Spleen (tissue), 11 donors: ENCODE measurements around the gene CACNA1C. TPM values are rescaled to one million over a fixed set of nuclear protein-coding genes. Genes with fewer than 3 reads are reported as not detected.
A peak's percentile ranks its signal among the peaks of the same experiment; 100 is the strongest.

Source experiments
- DNase-seq: peaks from one replicate; pipeline ENCODE4 v3.0.0-alpha.2; 2020
- H3K27ac ChIP-seq, 8 donors: fragments of 200-600 bp; sonication (generic) in 7 of 8; 1 replicate in 4 of 8; 2 replicates in 4 of 8; pipeline versions ENCODE4 v1.5.0 to v1.8.0; 2016 to 2021; ENCODE audit warnings: inconsistent platforms in 4 of 8, mild to moderate bottlenecking in 4 of 8, moderate library complexity in 1 of 8
- H3K27me3 ChIP-seq, 7 donors: fragments of 200-600 bp; sonication (generic) in 6 of 7; replicated peaks in 1 of 7; 1 replicate in 4 of 7; 2 replicates in 3 of 7; pipeline versions ENCODE4 v1.5.0 to v1.8.0; 2016 to 2021; ENCODE audit warnings: inconsistent platforms in 3 of 7, mild to moderate bottlenecking in 1 of 7
- H3K36me3 ChIP-seq, 6 donors: fragments of 200-600 bp; sonication (generic) in 5 of 6; 1 replicate in 4 of 6; 2 replicates in 2 of 6; pipeline versions ENCODE4 v1.5.0 to v1.8.0; 2016 to 2021; ENCODE audit warnings: inconsistent platforms in 2 of 6
- H3K4me1 ChIP-seq, 6 donors: fragments of 200-600 bp; sonication (generic) in 5 of 6; 1 replicate in 3 of 6; 2 replicates in 3 of 6; pipeline versions ENCODE4 v1.5.0 to v1.8.0; 2016 to 2021; ENCODE audit warnings: inconsistent platforms in 3 of 6
- H3K4me3 ChIP-seq, 8 donors: fragments of 200-600 bp; sonication (generic) in 7 of 8; 1 replicate in 4 of 8; 2 replicates in 4 of 8; pipeline versions ENCODE4 v1.5.0 to v1.8.0; 2016 to 2021; ENCODE audit warnings: inconsistent platforms in 4 of 8, mild to moderate bottlenecking in 4 of 8, moderate library complexity in 2 of 8
- H3K9me3 ChIP-seq, 8 donors: fragments of 200-600 bp; sonication (generic) in 7 of 8; 1 replicate in 4 of 8; 2 replicates in 4 of 8; pipeline versions ENCODE4 v1.5.0 to v1.8.0; 2016 to 2021; ENCODE audit warnings: inconsistent platforms in 4 of 8
- CTCF ChIP-seq, 11 experiments: fragments of 200-600 bp in 7 of 11; fragments of 450-650 bp in 4 of 11; sonication (generic) in 4 of 11; IDR thresholded peaks in 8 of 11; conservative IDR thresholded peaks in 3 of 11; 1 replicate in 7 of 11; 2 replicates in 4 of 11; pipeline versions ENCODE4 v1.4.0 to v1.8.0; 2016 to 2021; ENCODE audit warnings: antibody characterized with exemption in 11 of 11, inconsistent platforms in 4 of 11, mild to moderate bottlenecking in 1 of 11
- POLR2A ChIP-seq, 3 donors: fragments of 450-650 bp; IDR thresholded peaks; one replicate each; pipeline ENCODE4 v1.5.1; 2017; ENCODE audit warnings: antibody characterized with exemption in 3 of 3, mild to moderate bottlenecking in 1 of 3
- POLR2AphosphoS5 ChIP-seq, 3 donors: sonication (generic); formaldehyde crosslinking; IDR thresholded peaks; one replicate each; pipeline ENCODE4 v1.5.1; 2017; ENCODE audit warnings: antibody characterized with exemption in 3 of 3
- WGBS, 5 donors: extraction: QIAGEN DNeasy Blood & Tissue Kit in 3 of 5; methylation state at CpG; one replicate each; pipeline versions ENCODE4 v1.1.5 to v1.1.7; 2013 to 2018; 5-methylcytosine and 5-hydroxymethylcytosine counted together
- intact Hi-C: fragments of 100-400 bp; cut with DNase I; formaldehyde crosslinking; loops from one replicate; pipeline ENCODE4 v1.15.0; 2023; ENCODE audit warnings: low total_unique reads
- polyA plus RNA-seq, 3 donors: library from polyadenylated mRNA; stranded (reverse); fragments of 200-250 nt; gene quantifications; one replicate each; pipeline ENCODE4 v1.2.1, GENCODE V29; 2013
- total RNA-seq, 7 donors: library from RNA; depleted of rRNA in 3 of 7; stranded (reverse); fragments of >200 nt in 3 of 7; fragmentation: NEBNext Ultra II Directional in 4 of 7; extraction: Animal tissue kit (Norgen Biotek cat#: 25700) in 4 of 7; gene quantifications; one replicate each; pipeline versions ENCODE4 v1.1.0 to v1.2.1, GENCODE V29; 2016 to 2021
- donor health status: healthy with polysubstance abuse.
- donor health status: DM: no; HTN: no; CAD: no; lungs with moderate emphysema.
- donor health status: DM: no; HTN: no; CAD: no.
- donor health status: Bipolar disorder and iron deficiency.
- donor health status: healthy.
- donor health status: DM: no; HTN: no; CAD: no.
- donor health status: DM: yes; HTN: yes; CAD: no.

CACNA1C gene
- total and polyA plus RNA-seq, 10 donors = 0.67 to 27.6 (median 18.4) TPM

GRCh38 chr12:2358986-2359658, 306.3 kb downstream of the CACNA1C start:
- no peak overlapping the region for H3K4me3 ChIP-seq
- intact Hi-C loops = no loop called here
- WGBS, 5 donors = 26 to 46% (median 40%) methylated on average over 8 of the region's 8 CpGs
- peaks cover 0 to 10% (median 0%) of the 10 kb centered on the region in 7 donors for H3K27me3 ChIP-seq
- no peaks in the 10 kb centered on the region for H3K36me3 ChIP-seq
- peaks cover 0 to 72% (median 32%) of the 10 kb centered on the region in 6 donors for H3K4me1 ChIP-seq
- no peak for DNase-seq
- no peak for TF ChIP-seq POLR2AphosphoS5 (IDR thresholded peaks at IDR 0.05)
- TF ChIP-seq POLR2A (IDR thresholded peaks at IDR 0.05) = no peak
- peak in 1 of 11 experiments; percentile 8 for TF ChIP-seq CTCF (IDR thresholded peaks at IDR 0.05 in 8 of 11, conservative IDR thresholded peaks at IDR 0.05 in 3 of 11)
- peak overlapping the region in 7 of 8 donors; percentile 39 to 80 (median 63) for H3K27ac ChIP-seq
- no peaks in the 10 kb centered on the region for H3K9me3 ChIP-seq

- DNase-seq = no peak
- no peak for TF ChIP-seq CTCF (IDR thresholded peaks at IDR 0.05 in 8 of 11, conservative IDR thresholded peaks at IDR 0.05 in 3 of 11)
- no peak for TF ChIP-seq POLR2A (IDR thresholded peaks at IDR 0.05)
- no peak for TF ChIP-seq POLR2AphosphoS5 (IDR thresholded peaks at IDR 0.05)
- intact Hi-C loops = no loop called here
- Histone ChIP-seq H3K4me1 (peaks cover 0 to 70% (median 26%) of the 10 kb centered on the region in 6 donors), H3K27me3 (peaks cover 0 to 4% (median 0%) of the 10 kb centered on the region in 7 donors), H3K4me3 (no peak overlapping the region), H3K9me3 (no peaks in the 10 kb centered on the region), H3K36me3 (no peaks in the 10 kb centered on the region), H3K27ac (peak overlapping the region in 3 of 8 donors; percentile 63 to 80 (median 75))
- WGBS, 5 donors = 62 to 75% (median 71%) methylated on average over 12 to 15 of the region's 15 CpGs
Measured at GRCh38 chr12:2359725-2360629, 307.2 kb downstream of the CACNA1C start.

- H3K27me3 ChIP-seq = peaks cover 0 to 4% (median 0%) of the 10 kb centered on the region in 7 donors
- intact Hi-C loops = no loop called here
- no peak for TF ChIP-seq POLR2AphosphoS5 (IDR thresholded peaks at IDR 0.05)
- no peak for TF ChIP-seq POLR2A (IDR thresholded peaks at IDR 0.05)
- no peak for TF ChIP-seq CTCF (IDR thresholded peaks at IDR 0.05 in 8 of 11, conservative IDR thresholded peaks at IDR 0.05 in 3 of 11)
- H3K9me3 ChIP-seq = no peaks in the 10 kb centered on the region
- H3K4me3 ChIP-seq = no peak overlapping the region
- no peak for DNase-seq
- no peak overlapping the region for H3K27ac ChIP-seq
- H3K4me1 ChIP-seq = peaks cover 0 to 64% (median 22%) of the 10 kb centered on the region in 6 donors
- 77 to 88% (median 86%) methylated on average over 11 of the region's 11 CpGs for WGBS, 5 donors
- H3K36me3 ChIP-seq = no peaks in the 10 kb centered on the region
Measured at GRCh38 chr12:2360630-2361170, 307.9 kb downstream of the CACNA1C start.
